Measurements from ENCODE around the gene ZNG1A.
"Not testable (repeated sequence)": the region's sequence is repeated elsewhere in the genome, so short reads cannot be mapped to it uniquely, and the experiment has no call there.

Gene ZNG1A

GRCh38 chr9:178970-179383, at the start of gene ZNG1A:
Gene ZNG1A, minus strand, starts transcription at chr9:179056. Its CDS starts 87 bp downstream, at chr9:178969.
- not testable (repeated sequence) for TF ChIP-seq REST (IDR thresholded peaks at IDR 0.05; ENCODE audit: low read depth); EP300 (IDR thresholded peaks at IDR 0.05; ENCODE audit: borderline replicate concordance); TEAD4 (IDR thresholded peaks at IDR 0.05)

- TF ChIP-seq ZBTB7A (IDR thresholded peaks at IDR 0.05; ENCODE audit: low read depth) = no peak
- no peak for TF ChIP-seq CEBPB (IDR thresholded peaks at IDR 0.05)
- TF ChIP-seq TEAD4 (IDR thresholded peaks at IDR 0.05) = no peak
- no peak for TF ChIP-seq REST (IDR thresholded peaks at IDR 0.05; ENCODE audit: low read depth)
- TF ChIP-seq FOXM1 (IDR thresholded peaks at IDR 0.05; ENCODE audit: borderline replicate concordance, low read depth) = no peak
- no peak for TF ChIP-seq EGR1 (IDR thresholded peaks at IDR 0.05)
- TF ChIP-seq MAX (IDR thresholded peaks at IDR 0.05) = no peak
- TF ChIP-seq CREB1 (IDR thresholded peaks at IDR 0.05; ENCODE audit: low read depth) = no peak
- no peak for TF ChIP-seq RAD21 (IDR thresholded peaks at IDR 0.05; ENCODE audit: low read depth)
Measured at GRCh38 chr9:227860-228259, 49.0 kb upstream of the ZNG1A start.

- TF ChIP-seq ZBTB7A (IDR thresholded peaks at IDR 0.05; ENCODE audit: low read depth) (no peak), TCF12 (IDR thresholded peaks at IDR 0.05; ENCODE audit: low read depth) (no peak), CEBPB (IDR thresholded peaks at IDR 0.05) (no peak), REST (IDR thresholded peaks at IDR 0.05; ENCODE audit: low read depth) (no peak), RAD21 (IDR thresholded peaks at IDR 0.05; ENCODE audit: low read depth) (no peak), CREB1 (IDR thresholded peaks at IDR 0.05; ENCODE audit: low read depth) (no peak), NFIC (IDR thresholded peaks at IDR 0.05) (no peak), USF1 (IDR thresholded peaks at IDR 0.05) (no peak), EP300 (IDR thresholded peaks at IDR 0.05; ENCODE audit: borderline replicate concordance) (no peak), YY1 (IDR thresholded peaks at IDR 0.05; ENCODE audit: low read depth) (no peak), TEAD4 (IDR thresholded peaks at IDR 0.05) (no peak), EGR1 (IDR thresholded peaks at IDR 0.05) (no peak), MAX (IDR thresholded peaks at IDR 0.05) (no peak), FOXM1 (IDR thresholded peaks at IDR 0.05; ENCODE audit: borderline replicate concordance, low read depth) (no peak), TAF1 (IDR thresholded peaks at IDR 0.05; ENCODE audit: low read depth) (no peak)
Measured at GRCh38 chr9:224582-225520, 46.0 kb upstream of the ZNG1A start.

- TF ChIP-seq NFIC (IDR thresholded peaks at IDR 0.05) (no peak), CREB1 (IDR thresholded peaks at IDR 0.05; ENCODE audit: low read depth) (no peak), ZBTB7A (IDR thresholded peaks at IDR 0.05; ENCODE audit: low read depth) (no peak), MAX (IDR thresholded peaks at IDR 0.05) (no peak), RAD21 (IDR thresholded peaks at IDR 0.05; ENCODE audit: low read depth) (no peak), CEBPB (IDR thresholded peaks at IDR 0.05) (no peak), FOXM1 (IDR thresholded peaks at IDR 0.05; ENCODE audit: borderline replicate concordance, low read depth) (no peak), TEAD4 (IDR thresholded peaks at IDR 0.05) (no peak), EP300 (IDR thresholded peaks at IDR 0.05; ENCODE audit: borderline replicate concordance) (no peak)
Measured at GRCh38 chr9:224026-224425, 45.2 kb upstream of the ZNG1A start.
